ENCODE data around the gene YAE1.

Gene YAE1

GRCh38 chr7:39602351-39602750 lies 36.1 kb downstream of the YAE1 start:
- Histone ChIP-seq H2AFZ (ENCODE audit: low read depth, low read length) (no peak overlapping the region), H3K27ac (ENCODE audit: low read length, poor library complexity, severe bottlenecking) (no peak overlapping the region), H4K8ac (ENCODE audit: low read length) (no peak overlapping the region), H3K4me1 (ENCODE audit: control insufficient read depth, insufficient read depth, low read depth, low read length) (no peaks in the 10 kb centered on the region), H3K4me3 (ENCODE audit: insufficient read depth in 1 of 2, low read depth in 1 of 2, low read length in 2 of 2) (no peak overlapping the region), H3K9ac (ENCODE audit: low read length) (peak overlapping the region; percentile 33), H3K14ac (ENCODE audit: low read length in 2 of 2) (no peak overlapping the region), H3K4me2 (ENCODE audit: low read length, poor library complexity, severe bottlenecking) (no peak overlapping the region), H3K9me3 (ENCODE audit: control insufficient read depth, low read length) (no peaks in the 10 kb centered on the region), H3K23ac (ENCODE audit: low read length in 2 of 2) (no peak overlapping the region), H3K36me3 (ENCODE audit: control insufficient read depth in 1 of 2, insufficient read depth in 2 of 2, low read depth in 1 of 2, low read length in 2 of 2) (no peaks in the 10 kb centered on the region), H2BK15ac (ENCODE audit: low read depth, poor library complexity, severe bottlenecking) (no peak overlapping the region), H3K18ac (ENCODE audit: low read depth in 1 of 2, low read length in 2 of 2) (no peak overlapping the region), H3K4ac (ENCODE audit: low read depth in 1 of 2, low read length in 2 of 2) (no peak overlapping the region), H2AK5ac (ENCODE audit: low read length, severe bottlenecking) (no peak overlapping the region), H2BK120ac (ENCODE audit: low read depth, low read length) (no peak overlapping the region), H3K79me1 (replicated peaks; ENCODE audit: low read length, poor library complexity, severe bottlenecking) (no peaks in the 10 kb centered on the region), H2BK12ac (ENCODE audit: low read length in 2 of 2) (no peak overlapping the region), H4K91ac (ENCODE audit: low read length) (no peak overlapping the region), H3K27me3 (ENCODE audit: control insufficient read depth in 1 of 2, insufficient read depth in 1 of 2, low read length in 2 of 2) (no peaks in the 10 kb centered on the region), H2BK5ac (ENCODE audit: low read depth, low read length, poor library complexity, severe bottlenecking) (no peak overlapping the region)
- no peak for DNase-seq
- 44% methylated on average over 2 of the region's 2 CpGs for WGBS

GRCh38 chr7:39603924-39604323 lies 37.7 kb downstream of the YAE1 start:
- Histone ChIP-seq H2AFZ (ENCODE audit: low read depth, low read length) (no peak overlapping the region), H2BK15ac (ENCODE audit: low read depth, poor library complexity, severe bottlenecking) (no peak overlapping the region), H3K9me3 (ENCODE audit: control insufficient read depth, low read length) (no peaks in the 10 kb centered on the region), H3K27ac (ENCODE audit: low read length, poor library complexity, severe bottlenecking) (no peak overlapping the region), H3K79me1 (replicated peaks; ENCODE audit: low read length, poor library complexity, severe bottlenecking) (no peaks in the 10 kb centered on the region), H3K4me2 (ENCODE audit: low read length, poor library complexity, severe bottlenecking) (no peak overlapping the region), H2BK120ac (ENCODE audit: low read depth, low read length) (no peak overlapping the region), H3K9ac (ENCODE audit: low read length) (no peak overlapping the region), H4K91ac (ENCODE audit: low read length) (no peak overlapping the region), H3K18ac (ENCODE audit: low read depth in 1 of 2, low read length in 2 of 2) (no peak overlapping the region), H3K36me3 (ENCODE audit: control insufficient read depth in 1 of 2, insufficient read depth in 2 of 2, low read depth in 1 of 2, low read length in 2 of 2) (no peaks in the 10 kb centered on the region), H3K27me3 (ENCODE audit: control insufficient read depth in 1 of 2, insufficient read depth in 1 of 2, low read length in 2 of 2) (no peaks in the 10 kb centered on the region), H3K4me1 (ENCODE audit: control insufficient read depth, insufficient read depth, low read depth, low read length) (no peaks in the 10 kb centered on the region), H4K8ac (ENCODE audit: low read length) (no peak overlapping the region), H2BK12ac (ENCODE audit: low read length in 2 of 2) (no peak overlapping the region), H2BK5ac (ENCODE audit: low read depth, low read length, poor library complexity, severe bottlenecking) (no peak overlapping the region), H3K4me3 (ENCODE audit: insufficient read depth in 1 of 2, low read depth in 1 of 2, low read length in 2 of 2) (no peak overlapping the region), H3K14ac (ENCODE audit: low read length in 2 of 2) (no peak overlapping the region), H2AK5ac (ENCODE audit: low read length, severe bottlenecking) (no peak overlapping the region), H3K23ac (ENCODE audit: low read length in 2 of 2) (no peak overlapping the region), H3K4ac (ENCODE audit: low read depth in 1 of 2, low read length in 2 of 2) (no peak overlapping the region)
- DNase-seq: no peak

- no peak overlapping the region for H2AK5ac ChIP-seq (ENCODE audit: low read length, severe bottlenecking)
- DNase-seq: no peak
- H3K4ac ChIP-seq (ENCODE audit: low read depth in 1 of 2, low read length in 2 of 2): no peak overlapping the region
- no peak overlapping the region for H3K4me3 ChIP-seq (ENCODE audit: insufficient read depth in 1 of 2, low read depth in 1 of 2, low read length in 2 of 2)
- no peak overlapping the region for H2BK120ac ChIP-seq (ENCODE audit: low read depth, low read length)
- no peaks in the 10 kb centered on the region for H3K79me1 ChIP-seq (replicated peaks; ENCODE audit: low read length, poor library complexity, severe bottlenecking)
- H3K23ac ChIP-seq (ENCODE audit: low read length in 2 of 2): no peak overlapping the region
- H3K9ac ChIP-seq (ENCODE audit: low read length): peak overlapping the region; percentile 43
- no peak overlapping the region for H2BK15ac ChIP-seq (ENCODE audit: low read depth, poor library complexity, severe bottlenecking)
- no peak overlapping the region for H4K8ac ChIP-seq (ENCODE audit: low read length)
- H4K91ac ChIP-seq (ENCODE audit: low read length): no peak overlapping the region
- H3K9me3 ChIP-seq (ENCODE audit: control insufficient read depth, low read length): no peaks in the 10 kb centered on the region
- no peak overlapping the region for H3K14ac ChIP-seq (ENCODE audit: low read length in 2 of 2)
- H3K18ac ChIP-seq (ENCODE audit: low read depth in 1 of 2, low read length in 2 of 2): no peak overlapping the region
- WGBS: 100% methylated on average over 1 of the region's 1 CpG
- no peak overlapping the region for H3K4me2 ChIP-seq (ENCODE audit: low read length, poor library complexity, severe bottlenecking)
- no peaks in the 10 kb centered on the region for H3K36me3 ChIP-seq (ENCODE audit: control insufficient read depth in 1 of 2, insufficient read depth in 2 of 2, low read depth in 1 of 2, low read length in 2 of 2)
- H2BK5ac ChIP-seq (ENCODE audit: low read depth, low read length, poor library complexity, severe bottlenecking): no peak overlapping the region
- H2AFZ ChIP-seq (ENCODE audit: low read depth, low read length): no peak overlapping the region
- no peak overlapping the region for H3K27ac ChIP-seq (ENCODE audit: low read length, poor library complexity, severe bottlenecking)
- H3K4me1 ChIP-seq (ENCODE audit: control insufficient read depth, insufficient read depth, low read depth, low read length): peaks cover 3% of the 10 kb centered on the region
- no peaks in the 10 kb centered on the region for H3K27me3 ChIP-seq (ENCODE audit: control insufficient read depth in 1 of 2, insufficient read depth in 1 of 2, low read length in 2 of 2)
- H2BK12ac ChIP-seq (ENCODE audit: low read length in 2 of 2): no peak overlapping the region
These were observed 38.9 kb downstream of the YAE1 start for GRCh38 chr7:39605087-39605486.

GRCh38 chr7:39606352-39606751 lies 40.1 kb downstream of the YAE1 start:
- 100% methylated on average over 1 of the region's 2 CpGs for WGBS
- Histone ChIP-seq H3K27ac (ENCODE audit: low read length, poor library complexity, severe bottlenecking) (no peak overlapping the region), H3K4me1 (ENCODE audit: control insufficient read depth, insufficient read depth, low read depth, low read length) (peaks cover 3% of the 10 kb centered on the region), H3K36me3 (ENCODE audit: control insufficient read depth in 1 of 2, insufficient read depth in 2 of 2, low read depth in 1 of 2, low read length in 2 of 2) (no peaks in the 10 kb centered on the region), H3K27me3 (ENCODE audit: control insufficient read depth in 1 of 2, insufficient read depth in 1 of 2, low read length in 2 of 2) (no peaks in the 10 kb centered on the region), H3K14ac (ENCODE audit: low read length in 2 of 2) (no peak overlapping the region), H3K4me2 (ENCODE audit: low read length, poor library complexity, severe bottlenecking) (no peak overlapping the region), H3K4ac (ENCODE audit: low read depth in 1 of 2, low read length in 2 of 2) (no peak overlapping the region), H2BK120ac (ENCODE audit: low read depth, low read length) (no peak overlapping the region), H2BK15ac (ENCODE audit: low read depth, poor library complexity, severe bottlenecking) (no peak overlapping the region), H3K4me3 (ENCODE audit: insufficient read depth in 1 of 2, low read depth in 1 of 2, low read length in 2 of 2) (no peak overlapping the region), H2AK5ac (ENCODE audit: low read length, severe bottlenecking) (no peak overlapping the region), H4K8ac (ENCODE audit: low read length) (no peak overlapping the region), H3K18ac (ENCODE audit: low read depth in 1 of 2, low read length in 2 of 2) (no peak overlapping the region), H2BK12ac (ENCODE audit: low read length in 2 of 2) (no peak overlapping the region), H3K9ac (ENCODE audit: low read length) (peak overlapping the region; percentile 43), H2BK5ac (ENCODE audit: low read depth, low read length, poor library complexity, severe bottlenecking) (no peak overlapping the region), H3K23ac (ENCODE audit: low read length in 2 of 2) (no peak overlapping the region), H2AFZ (ENCODE audit: low read depth, low read length) (no peak overlapping the region), H3K9me3 (ENCODE audit: control insufficient read depth, low read length) (no peaks in the 10 kb centered on the region), H3K79me1 (replicated peaks; ENCODE audit: low read length, poor library complexity, severe bottlenecking) (no peaks in the 10 kb centered on the region), H4K91ac (ENCODE audit: low read length) (no peak overlapping the region)
- no peak for DNase-seq

All from mesenchymal stem cell (in vitro differentiated cells and primary cell).